Astrocyte of the cerebellum (primary cell): ENCODE results near the gene OST4.
A peak's percentile ranks its signal among the peaks of the same experiment; 100 is the strongest.

Experiments used
- DNase-seq: peaks from one replicate; pipeline ENCODE4 v3.0.0-alpha.2; 2011; ENCODE audit warnings: low read depth
- H3K4me3 ChIP-seq: 2 replicates; pipeline ENCODE4 v1.5.1; 2011; ENCODE audit warnings: mild to moderate bottlenecking, low read depth, low read length, moderate library complexity
- CTCF ChIP-seq: IDR thresholded peaks from 2 replicates; pipeline ENCODE4 v1.5.1; 2012; ENCODE audit warnings: low read length, low read depth, moderate library complexity, mild to moderate bottlenecking; ENCODE audit errors: missing control alignments
- in situ Hi-C: cut with HindIII; loops from 2 replicates; pipeline ENCODE4 v1.10.0; 2017; ENCODE audit warnings: low sequenced_read_pairs

Gene OST4

GRCh38 chr2:27027211-27027651, 44.2 kb downstream of the OST4 start:
- no peak overlapping the region for H3K4me3 ChIP-seq
- no peak for DNase-seq
- in situ Hi-C loops = no loop called here
- no peak for TF ChIP-seq CTCF

- TF ChIP-seq CTCF = no peak
- DNase-seq = no peak
- no peak overlapping the region for H3K4me3 ChIP-seq
- in situ Hi-C loops = no loop called here
Measured at GRCh38 chr2:27025861-27026851, 45.3 kb downstream of the OST4 start.

GRCh38 chr2:27025281-27025800, 46.1 kb downstream of the OST4 start:
- in situ Hi-C loops = no loop called here
- TF ChIP-seq CTCF = no peak
- DNase-seq = no peak
- no peak overlapping the region for H3K4me3 ChIP-seq

GRCh38 chr2:27024812-27025211, 46.6 kb downstream of the OST4 start:
- no peak for TF ChIP-seq CTCF
- H3K4me3 ChIP-seq = no peak overlapping the region
- in situ Hi-C loops = no loop called here
- no peak for DNase-seq

- TF ChIP-seq CTCF = peak; percentile 17
- H3K4me3 ChIP-seq = no peak overlapping the region
- DNase-seq = no peak
- in situ Hi-C loops = no loop called here
Measured at GRCh38 chr2:27024188-27024587, 47.3 kb downstream of the OST4 start.

GRCh38 chr2:27023740-27024139, 47.7 kb downstream of the OST4 start:
- H3K4me3 ChIP-seq = no peak overlapping the region
- TF ChIP-seq CTCF = no peak
- in situ Hi-C loops = no loop called here
- DNase-seq = no peak
